Esophagus squamous epithelium (tissue), 4 donors: Measurements from ENCODE around the gene COL1A2.

Source experiments
- CTCF ChIP-seq, 6 experiments: fragments of 450-650 bp in 4 of 6; fragments of 200-600 bp in 2 of 6; sonication (generic) in 2 of 6; IDR thresholded peaks; one replicate each; pipeline ENCODE4 v1.5.1; 2016 to 2019; ENCODE audit warnings: antibody characterized with exemption in 6 of 6, mild to moderate bottlenecking in 4 of 6, moderate library complexity in 4 of 6
- POLR2A ChIP-seq, 4 donors: fragments of 450-650 bp; IDR thresholded peaks; one replicate each; pipeline ENCODE4 v1.6.1; 2017; ENCODE audit warnings: antibody characterized with exemption in 4 of 4, mild to moderate bottlenecking in 4 of 4, moderate library complexity in 3 of 4

- TF ChIP-seq POLR2A (IDR thresholded peaks at IDR 0.05) (no peak), CTCF (IDR thresholded peaks at IDR 0.05) (no peak)
These were observed 30.9 kb downstream of the COL1A2 start for GRCh38 chr7:94425546-94425945.
